8988T (cell line): ENCODE results near the gene SUPT4H1.
"Not testable (repeated sequence)": the region's sequence is repeated elsewhere in the genome, so short reads cannot be mapped to it uniquely, and the experiment has no call there.

Source experiments
- DNase-seq: peaks from one replicate; pipeline ENCODE4 v3.0.0; 2011

Gene SUPT4H1

DNA sequence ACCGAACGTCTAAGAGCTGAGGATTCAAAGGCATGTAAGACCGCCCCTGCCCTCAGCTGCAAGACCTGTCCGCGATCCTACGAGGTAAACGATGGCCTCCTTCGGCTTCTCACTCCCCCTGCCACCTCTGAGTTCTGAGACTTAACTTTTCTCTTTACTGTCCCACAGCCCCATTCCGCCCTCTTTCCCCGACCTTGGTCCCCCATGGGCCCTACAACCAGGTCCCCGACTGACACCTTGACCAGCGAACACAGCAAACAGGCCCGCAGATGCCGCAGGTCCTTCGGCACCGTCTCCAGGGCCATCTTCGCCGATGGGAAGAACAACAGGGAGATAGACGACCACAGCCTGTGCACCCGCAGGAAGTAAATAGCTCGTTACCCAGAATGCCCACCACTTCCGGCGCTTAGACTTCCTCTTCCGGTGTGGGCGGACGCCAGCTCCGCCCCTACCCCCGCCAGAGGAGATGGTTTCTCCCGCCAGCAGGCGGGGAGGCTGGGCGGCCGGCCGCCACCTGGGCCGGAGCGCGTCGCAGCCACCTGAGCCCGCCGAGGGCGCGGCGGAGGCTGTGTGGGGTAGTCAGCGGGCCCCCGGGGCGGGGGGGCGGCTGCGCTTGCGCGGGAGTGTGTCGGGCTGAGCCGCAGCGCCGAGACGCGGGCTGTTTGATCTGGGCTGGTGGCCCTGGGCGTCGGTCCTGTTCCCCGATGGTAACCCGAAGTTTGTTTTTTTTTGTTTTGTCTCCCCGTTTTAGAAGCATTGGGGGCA, at the start of gene SUPT4H1:
TSS of gene SUPT4H1 (minus strand) at position 371 of the 765 bp plus-strand sequence. CDS start at position 305, 66 bp downstream.
- peak; percentile 84 for DNase-seq

DNA sequence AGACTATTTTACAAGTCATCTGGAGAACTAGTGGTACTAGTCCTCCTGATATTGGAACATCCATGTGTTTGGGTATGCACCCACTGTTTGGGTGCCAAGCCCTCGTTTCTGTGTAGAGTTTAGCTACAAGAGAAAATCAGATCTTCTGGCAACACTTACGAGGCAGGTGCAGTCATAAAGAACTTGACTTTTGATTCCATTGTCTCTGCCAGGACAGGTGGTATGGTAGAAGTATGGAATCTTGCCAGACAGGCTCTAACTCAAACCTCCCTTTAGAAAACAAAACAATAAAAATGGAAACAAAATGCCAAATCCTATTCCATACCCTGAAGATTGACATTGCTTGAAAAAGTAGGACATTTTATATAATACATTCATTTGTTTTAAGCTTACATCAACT, 49.3 kb upstream of the SUPT4H1 start:
- DNase-seq: no peak

DNA sequence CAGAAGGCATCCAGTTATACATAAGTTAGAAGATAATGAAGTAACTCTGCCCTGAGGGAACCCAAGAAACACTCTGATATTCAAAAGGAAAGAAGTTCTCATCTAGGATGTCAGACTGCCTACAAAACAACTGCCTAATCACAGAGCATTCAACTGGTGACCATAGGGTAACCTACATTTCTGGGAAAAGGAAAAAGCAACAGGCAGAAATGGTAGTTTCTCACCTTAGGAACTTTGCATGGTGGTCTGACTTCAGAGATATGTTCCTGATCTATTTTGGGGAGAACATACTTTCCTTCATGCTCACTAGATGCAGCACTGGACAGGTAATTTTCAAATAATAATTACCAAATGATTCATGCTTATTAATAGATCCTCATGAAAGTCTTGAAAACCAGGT, 48.8 kb upstream of the SUPT4H1 start:
- DNase-seq: no peak

DNA sequence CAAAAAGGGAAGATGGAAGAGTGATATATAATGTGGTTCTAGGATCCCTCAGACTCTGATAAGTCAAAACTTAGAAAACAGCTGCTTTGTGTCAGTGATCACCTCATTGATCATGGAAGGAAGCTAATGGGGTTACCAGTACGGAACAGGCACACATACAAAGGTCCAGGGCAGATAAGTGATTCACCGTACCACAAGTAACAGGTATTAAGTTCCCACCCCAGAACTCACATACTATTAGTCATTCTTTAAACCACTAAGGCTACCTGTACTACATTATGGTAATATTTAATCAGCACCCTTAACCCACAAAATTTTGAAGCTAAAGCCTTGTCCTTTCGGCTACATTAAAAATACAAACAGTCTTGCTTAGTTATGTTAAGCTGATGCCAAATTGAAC, 48.0 kb upstream of the SUPT4H1 start:
- DNase-seq: no peak

DNA sequence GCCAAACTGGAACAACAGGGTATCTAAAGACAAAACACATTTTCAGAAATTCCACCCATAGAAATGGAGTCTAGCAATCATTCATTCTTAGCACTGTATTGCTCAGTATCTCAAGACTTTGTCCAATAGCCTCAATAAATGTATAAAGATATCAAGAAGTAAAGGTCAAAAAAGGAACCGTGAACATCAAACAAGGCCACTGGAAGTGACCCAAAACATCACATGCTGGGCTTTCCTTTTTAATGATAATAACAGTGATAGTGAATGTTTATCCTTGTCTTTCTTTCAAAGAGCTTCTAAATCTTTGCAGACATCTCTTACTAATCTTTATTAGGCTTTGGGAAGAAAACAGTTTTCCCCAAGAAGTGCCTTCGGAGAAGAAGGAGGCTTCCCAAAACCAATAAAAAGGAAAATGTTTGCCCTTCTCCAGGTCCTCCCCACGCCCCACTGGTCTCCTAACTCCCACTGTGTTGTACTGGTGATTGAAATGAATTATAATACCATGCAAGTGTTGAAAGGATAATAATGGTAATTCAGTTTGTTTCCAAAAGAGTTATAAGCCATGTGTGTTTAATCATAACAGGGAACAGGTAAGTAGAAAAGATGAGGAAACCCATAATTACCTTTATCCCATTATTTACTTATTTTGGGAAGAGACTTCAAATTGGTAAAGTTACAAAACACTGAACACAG, 46.7 kb upstream of the SUPT4H1 start:
- DNase-seq: no peak

DNA sequence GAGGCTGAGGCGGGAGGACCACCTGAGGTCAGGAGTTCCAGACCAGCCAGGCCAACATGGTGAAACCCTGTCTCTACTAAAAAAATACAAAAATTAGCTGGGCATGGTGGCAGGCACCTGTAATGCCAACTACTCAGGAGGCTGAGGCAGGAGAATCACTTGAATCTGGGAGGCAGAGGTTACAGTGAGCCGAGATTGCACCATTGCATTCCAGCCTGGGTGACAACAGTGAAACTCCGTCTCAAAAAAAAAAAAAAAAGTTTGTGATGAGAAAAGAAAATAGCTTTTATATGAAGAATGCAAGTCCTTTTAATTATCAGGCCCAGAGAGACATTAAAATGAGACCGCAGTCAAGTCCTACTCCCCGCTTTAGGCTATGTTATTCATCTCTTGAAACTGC, 45.4 kb upstream of the SUPT4H1 start:
- DNase-seq: not testable (repeated sequence)

DNA sequence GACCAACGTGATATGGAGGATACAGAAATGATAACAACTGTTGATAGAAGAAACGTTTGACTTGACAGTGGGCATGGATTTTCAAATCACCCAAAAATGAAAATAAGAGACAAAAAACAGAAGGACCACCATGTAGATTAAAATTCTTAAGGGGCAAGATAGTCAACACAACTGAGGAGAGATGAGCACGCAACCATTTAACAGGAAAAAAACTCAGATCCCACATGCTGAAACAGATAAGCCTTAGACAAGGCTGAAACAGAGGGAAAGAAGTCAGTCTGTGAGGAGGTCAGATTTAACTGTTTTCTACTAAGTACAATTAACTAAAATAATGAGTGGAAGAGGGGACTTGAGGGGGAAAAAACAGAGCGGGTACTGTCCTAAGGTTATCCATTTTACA, 44.2 kb upstream of the SUPT4H1 start:
- DNase-seq: no peak

DNA sequence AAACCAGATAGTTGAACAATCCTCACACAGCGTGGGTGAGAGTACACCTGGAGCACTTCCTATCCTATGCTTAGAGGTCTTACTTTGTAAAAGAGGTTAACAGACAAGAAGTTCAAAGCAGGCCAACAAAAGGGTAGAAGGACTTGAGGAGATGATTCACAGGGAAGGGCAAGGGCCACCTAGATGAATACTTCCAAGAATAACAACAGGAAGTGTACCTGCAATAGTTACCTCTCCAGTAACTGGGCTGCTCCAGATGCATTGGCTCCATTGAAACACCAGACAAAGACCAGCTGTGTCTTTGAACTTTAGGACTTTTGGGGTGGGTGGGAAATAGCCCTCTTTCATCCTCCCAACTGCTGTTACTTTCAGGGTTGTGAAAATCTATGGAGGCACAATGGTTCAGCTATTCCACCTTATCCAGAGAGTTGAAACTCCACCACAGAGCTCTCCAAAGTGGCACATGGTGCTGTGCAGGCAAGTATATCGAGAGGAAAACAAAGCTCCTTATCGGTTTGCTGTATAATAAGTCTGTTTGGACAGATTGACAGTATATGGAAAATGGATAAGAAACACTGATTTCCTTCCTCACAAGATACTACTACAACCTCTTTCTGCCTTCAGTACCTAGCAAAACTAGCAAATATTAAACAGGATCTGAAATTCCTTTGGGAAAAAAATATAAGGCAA, 42.7 kb upstream of the SUPT4H1 start:
- DNase-seq: no peak

DNA sequence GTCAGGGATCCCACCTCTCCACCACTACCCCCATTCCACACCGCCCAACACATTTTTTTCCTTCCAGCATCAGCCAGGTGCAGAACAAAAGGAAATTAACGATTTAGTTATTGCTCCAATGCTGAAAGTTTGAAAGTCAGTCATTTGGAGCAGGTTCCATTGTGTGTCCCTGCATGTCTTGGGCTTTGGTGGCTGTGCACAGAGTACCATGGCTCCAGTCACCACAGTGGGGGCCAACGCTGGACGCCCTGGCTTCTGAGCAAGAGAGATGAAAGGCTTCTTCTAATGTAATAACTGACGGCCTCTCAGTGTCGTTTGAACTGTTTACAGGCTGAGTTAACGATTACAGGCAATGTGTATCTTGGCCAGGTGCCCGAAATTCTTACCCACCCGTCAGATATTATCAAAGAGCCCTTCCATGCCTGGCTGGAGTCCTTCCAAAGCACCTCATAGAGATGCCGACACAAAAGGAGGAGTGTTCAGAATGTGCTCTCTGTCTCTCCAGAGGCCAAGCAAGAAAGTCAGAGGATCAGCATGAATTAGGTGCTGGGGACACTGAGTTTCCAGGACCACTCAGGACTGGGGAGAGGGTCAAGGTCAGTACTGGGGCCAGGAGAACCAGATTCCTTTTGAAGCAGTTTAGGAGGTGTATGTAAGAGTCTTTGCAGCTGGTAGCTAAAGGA, 39.4 kb upstream of the SUPT4H1 start:
- no peak for DNase-seq

DNA sequence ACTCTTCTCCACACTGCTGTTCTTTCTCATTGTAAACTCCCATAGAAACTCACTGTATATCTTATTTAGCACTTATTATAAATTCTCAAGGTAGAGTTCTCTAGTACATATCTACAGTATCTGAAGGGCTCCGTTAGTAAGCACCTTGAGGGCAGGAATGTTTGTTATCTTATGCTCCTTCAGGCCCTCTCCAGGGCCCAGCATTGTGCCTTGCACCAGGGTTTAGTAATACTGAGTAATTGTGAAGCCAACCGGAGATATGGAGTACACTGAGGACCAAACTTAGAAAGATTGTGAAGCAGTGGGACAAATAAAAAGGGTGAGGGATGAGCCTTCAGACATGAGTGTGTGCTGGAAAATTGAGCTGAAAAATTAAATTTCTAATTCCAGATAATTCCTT, 38.9 kb upstream of the SUPT4H1 start:
- no peak for DNase-seq

DNA sequence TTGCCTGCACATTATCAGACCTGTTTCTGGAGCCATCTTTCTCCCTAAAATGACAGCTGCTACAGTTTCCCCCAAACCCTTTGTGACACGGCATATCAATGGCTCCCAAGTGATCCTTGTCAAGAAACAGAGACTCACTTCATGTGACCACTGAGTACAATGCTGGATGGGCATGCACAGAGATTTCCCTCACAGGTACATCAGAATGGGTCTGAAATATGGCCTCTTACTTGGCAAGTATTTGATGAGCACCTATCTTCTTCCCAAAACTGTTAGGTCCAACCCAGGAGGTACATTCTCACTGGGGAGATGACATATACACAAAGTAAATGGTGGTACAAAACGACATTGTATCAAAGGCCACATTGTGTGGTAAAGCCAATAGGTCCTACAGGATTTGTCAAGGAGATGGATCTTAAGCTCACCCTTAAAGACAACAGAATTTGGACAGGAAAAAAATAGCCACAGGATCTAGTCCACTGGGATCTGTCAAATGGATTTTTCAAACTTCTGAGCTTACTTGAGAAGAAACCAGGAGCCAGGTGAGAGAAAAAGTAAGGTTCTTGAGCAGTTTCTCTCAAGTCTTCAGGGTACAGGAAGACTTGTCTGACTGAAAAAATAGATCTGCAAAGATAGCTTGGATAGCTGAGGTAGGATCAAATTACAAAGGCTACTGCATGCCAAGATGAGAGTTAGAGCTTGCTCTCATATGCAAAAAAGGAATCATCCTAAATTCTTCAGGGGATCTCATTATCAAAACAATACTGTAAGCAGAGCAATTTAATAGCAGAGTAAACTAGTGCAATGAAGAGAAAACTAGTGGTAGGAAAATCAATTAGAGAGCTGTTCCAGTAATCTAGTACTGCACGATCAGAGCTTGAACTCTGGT, 36.5 kb upstream of the SUPT4H1 start:
- DNase-seq: no peak

DNA sequence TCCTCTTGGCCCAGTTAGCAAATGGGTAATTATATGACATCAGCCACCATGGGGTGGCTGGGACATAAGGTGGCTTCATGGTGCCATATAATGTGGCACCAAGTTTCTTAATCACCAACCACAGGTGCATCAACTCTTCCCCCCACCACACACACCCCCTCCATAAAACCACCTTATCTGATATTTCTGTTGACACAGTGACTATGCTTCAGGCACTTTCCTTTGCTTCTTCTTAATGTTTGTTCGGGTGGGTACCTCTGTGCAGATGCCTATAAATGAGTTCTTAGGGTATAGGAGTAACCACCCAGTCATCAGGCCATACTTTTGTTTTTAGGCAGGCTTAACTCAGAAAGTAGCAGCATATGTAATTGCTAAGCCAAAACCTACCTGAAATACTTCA, 35.8 kb upstream of the SUPT4H1 start:
- no peak for DNase-seq

DNA sequence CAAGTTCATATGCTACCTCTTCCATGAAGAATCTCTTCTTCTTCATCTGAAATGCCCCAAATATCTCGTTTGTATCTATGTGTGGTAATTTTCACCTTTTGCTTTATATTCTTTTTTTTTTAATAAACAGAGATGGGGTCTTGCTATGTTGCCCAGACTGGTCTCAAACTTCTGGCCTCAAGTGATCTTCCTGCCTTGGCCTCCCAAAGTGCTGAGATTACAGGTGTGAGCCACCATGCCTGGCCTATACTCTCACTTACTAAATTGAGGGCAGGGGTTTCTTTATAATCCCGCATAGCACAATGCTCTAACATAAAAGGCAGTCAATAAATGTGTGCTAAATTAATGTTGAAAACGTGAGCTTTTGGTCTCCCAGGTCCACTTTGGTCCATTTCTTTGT, 34.7 kb upstream of the SUPT4H1 start:
- DNase-seq: no peak

DNA sequence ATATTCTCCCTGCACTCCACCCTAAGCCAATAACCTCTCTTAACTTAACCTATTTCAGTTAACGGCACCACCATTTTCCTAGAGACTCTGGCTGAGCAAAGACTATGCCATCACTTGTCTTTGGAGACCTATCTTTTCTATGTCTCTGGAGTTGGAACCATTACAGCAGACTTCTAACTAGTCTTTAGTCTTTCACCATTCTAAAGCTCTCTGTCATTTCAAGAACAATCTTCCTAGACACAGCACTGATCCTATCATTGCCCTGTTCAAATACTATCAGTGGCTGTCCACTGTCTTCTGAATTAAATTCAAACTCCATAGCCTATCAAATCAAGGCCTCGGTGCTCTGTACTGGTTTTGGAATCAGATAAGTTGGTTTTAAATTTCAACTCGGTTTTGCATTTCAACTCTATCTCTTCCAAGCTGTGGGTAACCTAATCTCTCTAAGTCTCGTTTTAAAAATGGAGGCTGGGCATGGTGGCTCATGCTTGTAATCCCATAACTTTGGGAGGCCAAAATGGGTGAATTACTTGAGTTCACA, 33.4 kb upstream of the SUPT4H1 start:
- DNase-seq: no peak

DNA sequence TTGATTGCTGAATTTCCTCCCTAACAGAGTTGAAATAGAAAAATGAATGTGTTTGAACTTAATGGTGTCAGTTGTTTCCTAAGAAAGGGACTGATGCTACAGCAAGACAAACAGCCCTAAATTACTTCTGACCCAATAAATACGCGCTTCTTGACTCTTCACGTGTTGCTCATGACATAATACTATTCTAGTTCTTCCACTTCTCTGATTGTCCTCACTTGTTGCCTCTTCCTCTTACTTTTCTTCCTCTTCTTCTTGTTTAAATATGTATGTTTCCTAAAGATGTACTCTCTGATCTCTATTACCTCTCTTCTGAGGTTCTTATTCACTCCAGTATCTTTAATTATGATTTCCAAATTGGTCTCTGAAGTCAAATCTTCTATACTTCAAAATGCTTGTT, 32.9 kb upstream of the SUPT4H1 start:
- DNase-seq: no peak

DNA sequence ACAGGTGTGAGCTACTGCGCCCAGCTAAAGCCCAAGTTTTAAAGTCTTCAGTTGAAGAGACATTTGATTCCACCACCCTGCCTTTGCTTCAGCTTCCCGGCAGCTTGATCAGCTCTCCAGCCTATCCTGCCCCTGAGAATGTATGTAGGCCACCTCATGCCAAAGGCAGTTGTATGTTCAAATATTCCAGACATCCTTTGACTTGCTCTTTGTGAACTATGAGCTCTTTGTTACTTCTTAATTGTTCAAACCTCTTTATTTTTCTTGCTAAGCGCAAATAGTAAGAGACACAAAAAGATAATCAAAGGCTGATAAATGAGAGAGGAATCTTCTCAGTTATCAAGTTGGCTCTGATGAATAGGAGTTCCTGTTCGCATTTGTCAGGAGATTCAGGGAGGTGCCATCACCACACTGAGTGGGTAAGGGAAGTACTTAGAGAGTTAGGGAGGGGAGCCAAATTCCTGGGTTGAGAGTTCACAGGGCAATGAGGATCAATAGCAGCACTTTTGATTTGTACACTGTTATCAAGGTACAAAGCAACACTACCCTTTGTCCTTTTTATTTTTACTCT, 32.0 kb upstream of the SUPT4H1 start:
- DNase-seq: no peak

DNA sequence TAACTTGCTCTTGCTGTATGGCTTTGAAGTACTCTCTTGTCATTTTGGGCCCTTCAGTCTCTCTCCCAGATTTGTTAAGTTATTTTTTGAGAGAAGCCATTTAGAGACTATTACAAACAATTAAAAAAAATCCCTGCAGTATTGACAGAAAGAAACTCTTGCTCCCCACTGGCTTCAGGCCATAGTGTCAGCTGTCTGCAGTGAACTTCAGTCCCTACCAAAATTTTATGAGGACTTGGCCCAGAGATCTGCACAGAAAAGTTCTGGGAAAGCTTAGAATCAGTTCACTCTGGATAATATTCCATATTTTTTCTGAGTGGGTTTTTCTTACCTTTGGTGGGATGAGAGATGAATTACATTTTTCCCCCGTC, 30.9 kb upstream of the SUPT4H1 start:
- DNase-seq: no peak

DNA sequence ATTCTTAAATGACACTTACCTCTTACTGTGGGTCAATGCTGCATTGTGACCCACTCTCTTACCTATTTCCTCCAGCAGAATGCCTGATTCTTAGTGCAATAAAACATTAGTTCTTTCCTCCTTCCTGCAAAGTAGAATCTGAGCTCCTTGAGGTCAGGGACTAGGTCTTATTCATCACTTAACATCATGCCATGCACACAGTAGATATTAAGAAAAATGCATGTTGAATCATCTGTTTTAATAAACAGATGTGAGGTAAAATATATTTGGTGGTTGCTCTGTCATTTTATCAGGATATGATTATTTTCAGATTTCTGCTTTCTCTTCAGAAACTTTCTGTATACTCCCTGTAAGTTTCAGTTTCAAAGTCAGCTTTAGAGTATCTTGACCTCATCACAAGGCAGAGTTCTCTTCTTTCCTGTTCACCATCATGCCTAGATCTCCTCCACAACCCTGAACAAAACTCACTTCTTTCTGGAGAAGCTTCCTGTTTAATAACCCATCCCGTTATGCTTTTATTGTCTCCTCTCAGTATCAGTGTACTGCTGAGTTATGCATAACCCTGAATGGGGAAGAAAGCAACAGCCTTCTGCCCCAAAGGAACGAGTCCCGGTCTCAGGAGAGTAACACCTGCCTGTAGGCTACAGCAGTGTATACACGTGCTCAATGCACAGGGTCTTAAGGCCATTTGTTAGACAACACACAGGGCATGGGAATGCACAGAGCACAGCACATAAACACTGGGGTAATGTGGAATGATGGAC, 30.3 kb upstream of the SUPT4H1 start:
- DNase-seq: no peak

DNA sequence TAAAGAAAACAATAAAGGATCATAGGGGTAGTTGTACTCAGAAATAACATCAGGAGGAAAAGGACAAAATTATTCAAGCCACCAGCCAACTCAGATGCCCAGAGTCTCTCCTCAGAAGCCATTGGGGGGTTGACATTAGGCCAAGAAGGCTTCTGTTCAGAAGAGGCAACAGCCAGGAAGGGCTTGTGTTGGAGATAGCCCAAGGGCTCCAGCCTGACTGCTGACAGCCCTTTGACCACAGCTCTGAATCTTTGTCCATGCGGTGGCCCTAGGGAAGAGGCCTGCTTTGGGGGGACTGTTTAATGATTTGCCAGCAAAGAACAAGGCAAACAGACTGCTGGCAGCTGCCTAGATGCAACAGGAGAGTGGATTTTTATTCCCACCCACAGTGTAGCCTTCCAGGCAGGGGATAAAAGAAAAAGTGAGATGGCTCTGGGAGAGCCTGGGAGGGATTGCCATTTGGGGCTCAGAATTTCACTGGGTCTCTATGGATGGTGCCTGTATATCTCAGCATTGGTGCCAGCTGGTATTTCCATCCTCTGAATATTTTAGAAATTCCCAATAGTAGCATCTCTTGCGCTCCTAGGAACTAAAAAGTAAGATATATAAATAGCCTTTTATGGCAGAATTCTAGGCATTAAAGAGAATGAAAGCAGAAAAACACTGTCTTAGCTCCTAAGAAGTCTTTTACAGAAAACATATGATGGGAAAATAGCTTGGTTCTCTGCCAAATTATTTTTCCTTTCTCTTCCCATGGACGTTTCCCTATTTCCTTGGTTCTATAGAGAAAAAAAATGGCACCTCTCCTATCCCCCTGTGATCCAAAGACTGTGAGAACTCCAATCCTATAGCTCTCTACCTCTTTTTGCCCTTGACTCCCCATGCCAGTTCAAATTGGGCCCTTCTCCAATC, 29.4 kb upstream of the SUPT4H1 start:
- no peak for DNase-seq
